ENCODE data around the gene PEX3. TPM values are rescaled to one million over a fixed set of nuclear protein-coding genes. Genes with fewer than 3 reads are reported as not detected.
"Not testable (repeated sequence)": the region's sequence is repeated elsewhere in the genome, so short reads cannot be mapped to it uniquely, and the experiment has no call there.

PEX3 gene
- total and polyA plus RNA-seq, 4 donors = 7.4 to 31.0 (median 12.5) TPM

DNA sequence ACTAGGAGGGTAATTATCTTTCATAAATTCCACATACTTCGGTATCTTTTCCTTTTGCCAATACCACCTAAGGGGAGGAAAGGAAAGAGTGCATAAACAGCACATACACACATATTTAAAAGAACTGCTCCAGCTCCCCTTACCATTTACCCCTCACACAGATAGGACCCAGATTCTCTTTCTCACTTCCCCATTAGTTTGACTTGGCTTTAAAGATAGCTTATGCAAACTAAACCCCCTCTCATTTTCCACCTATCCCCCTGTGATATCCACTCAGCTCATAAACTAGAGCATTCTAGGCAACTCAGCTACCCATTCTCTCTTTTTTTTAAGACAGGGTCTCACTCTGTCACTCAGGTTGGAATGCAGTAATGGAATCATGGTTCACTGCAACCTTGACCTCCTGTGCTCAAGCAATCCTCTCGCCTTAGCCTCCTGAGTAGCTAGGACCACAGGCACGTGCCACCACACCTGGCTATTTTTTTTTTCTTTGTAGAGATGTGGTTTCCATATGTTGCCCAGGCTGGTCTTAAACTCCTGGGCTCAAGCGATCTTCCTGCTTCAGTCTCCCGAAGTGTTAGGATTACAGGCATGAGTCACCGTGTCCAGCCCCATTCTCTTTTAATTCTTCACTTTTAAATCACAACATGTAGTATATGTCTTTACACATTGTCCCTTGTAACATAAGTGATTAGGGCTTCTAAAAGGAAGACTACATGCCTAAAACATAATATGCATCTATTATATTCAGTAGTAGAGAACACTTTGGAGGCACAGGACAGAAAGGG, 56.9 kb downstream of the PEX3 start:
- Histone ChIP-seq H3K4me3 (no peak overlapping the region), H3K27me3 (ENCODE audit: control insufficient read depth in 3 of 3, insufficient read depth in 3 of 3, low read length in 2 of 3) (no peaks in the 10 kb centered on the region), H3K9me3 (ENCODE audit: control insufficient read depth in 4 of 4, insufficient read depth in 3 of 4, low read length in 3 of 4) (no peaks in the 10 kb centered on the region), H3K36me3 (ENCODE audit: control insufficient read depth in 4 of 4, insufficient read depth in 4 of 4, low read length in 4 of 4) (peaks cover 9 to 27% (median 13%) of the 10 kb centered on the region in 4 donors), H3K4me1 (ENCODE audit: control insufficient read depth in 5 of 5, insufficient read depth in 5 of 5, low read length in 5 of 5) (peaks cover 0 to 18% (median 7%) of the 10 kb centered on the region in 5 donors), H3K27ac (ENCODE audit: low read depth in 1 of 2, low read length in 1 of 2) (no peak overlapping the region), H3K9ac (ENCODE audit: insufficient read depth in 1 of 2, low read length in 2 of 2) (no peak overlapping the region)
- no peak for DNase-seq
- no peak for ATAC-seq (ENCODE audit: insufficient read depth, low FRiP score)
- TF ChIP-seq, protein P1, sequence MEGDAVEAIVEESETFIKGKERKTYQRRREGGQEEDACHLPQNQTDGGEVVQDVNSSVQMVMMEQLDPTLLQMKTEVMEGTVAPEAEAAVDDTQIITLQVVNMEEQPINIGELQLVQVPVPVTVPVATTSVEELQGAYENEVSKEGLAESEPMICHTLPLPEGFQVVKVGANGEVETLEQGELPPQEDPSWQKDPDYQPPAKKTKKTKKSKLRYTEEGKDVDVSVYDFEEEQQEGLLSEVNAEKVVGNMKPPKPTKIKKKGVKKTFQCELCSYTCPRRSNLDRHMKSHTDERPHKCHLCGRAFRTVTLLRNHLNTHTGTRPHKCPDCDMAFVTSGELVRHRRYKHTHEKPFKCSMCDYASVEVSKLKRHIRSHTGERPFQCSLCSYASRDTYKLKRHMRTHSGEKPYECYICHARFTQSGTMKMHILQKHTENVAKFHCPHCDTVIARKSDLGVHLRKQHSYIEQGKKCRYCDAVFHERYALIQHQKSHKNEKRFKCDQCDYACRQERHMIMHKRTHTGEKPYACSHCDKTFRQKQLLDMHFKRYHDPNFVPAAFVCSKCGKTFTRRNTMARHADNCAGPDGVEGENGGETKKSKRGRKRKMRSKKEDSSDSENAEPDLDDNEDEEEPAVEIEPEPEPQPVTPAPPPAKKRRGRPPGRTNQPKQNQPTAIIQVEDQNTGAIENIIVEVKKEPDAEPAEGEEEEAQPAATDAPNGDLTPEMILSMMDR (IDR thresholded peaks at IDR 0.05; ENCODE audit: control extremely low read depth, extremely low read depth) = no peak
- 93 to 94% methylated on average over 6 of the region's 6 CpGs for WGBS, 2 donors

DNA sequence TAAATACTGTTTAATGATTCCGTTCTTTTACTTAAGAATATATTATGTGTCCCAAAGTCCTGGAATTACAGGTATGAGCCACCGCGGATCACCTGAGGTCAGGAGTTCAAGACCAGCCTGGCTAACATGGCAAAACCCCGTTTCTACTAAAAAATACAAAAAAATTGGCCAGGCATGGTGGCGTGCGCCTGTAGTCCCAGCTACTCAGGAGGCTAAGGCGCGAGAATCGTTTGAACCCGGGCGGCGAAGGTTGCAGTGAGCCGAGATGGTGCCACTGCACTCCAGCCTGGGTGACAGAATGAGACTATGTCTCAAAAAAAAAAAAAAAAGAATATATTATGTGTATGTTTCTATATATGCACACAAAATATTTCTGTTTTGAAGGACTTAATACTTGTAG, 59.7 kb downstream of the PEX3 start:
- not testable (repeated sequence) for H3K27ac ChIP-seq (ENCODE audit: low read depth in 1 of 2, low read length in 1 of 2); DNase-seq; H3K27me3 ChIP-seq (ENCODE audit: control insufficient read depth in 3 of 3, insufficient read depth in 3 of 3, low read length in 2 of 3); H3K9me3 ChIP-seq (ENCODE audit: control insufficient read depth in 4 of 4, insufficient read depth in 3 of 4, low read length in 3 of 4); H3K9ac ChIP-seq (ENCODE audit: insufficient read depth in 1 of 2, low read length in 2 of 2); ATAC-seq (ENCODE audit: insufficient read depth, low FRiP score); H3K4me3 ChIP-seq
- Histone ChIP-seq H3K4me1 (ENCODE audit: control insufficient read depth in 5 of 5, insufficient read depth in 5 of 5, low read length in 5 of 5) (peaks cover 3 to 26% (median 10%) of the 10 kb centered on the region in 5 donors), H3K36me3 (ENCODE audit: control insufficient read depth in 4 of 4, insufficient read depth in 4 of 4, low read length in 4 of 4) (peaks cover 9 to 18% (median 10%) of the 10 kb centered on the region in 4 donors)
- 95 to 97% methylated on average over 13 of the region's 13 CpGs for WGBS, 2 donors

GRCh38 chr6:143510991-143511891, 60.6 kb downstream of the PEX3 start, which contains the start of gene FUCA2:
Gene FUCA2 (minus strand): TSS chr6:143511720. CDS start chr6:143511634, 86 bp downstream.
- peak within 1 kb of the TSS; percentile 84 for H3K4me3 ChIP-seq
- H3K4me1 ChIP-seq (ENCODE audit: control insufficient read depth in 5 of 5, insufficient read depth in 5 of 5, low read length in 5 of 5) = peaks cover 3 to 31% (median 11%) of the 10 kb centered on the region in 5 donors
- peaks cover 0 to 3% (median 0%) of the 10 kb centered on the region in 3 donors for H3K27me3 ChIP-seq (ENCODE audit: control insufficient read depth in 3 of 3, insufficient read depth in 3 of 3, low read length in 2 of 3)
- H3K9me3 ChIP-seq (ENCODE audit: control insufficient read depth in 4 of 4, insufficient read depth in 3 of 4, low read length in 3 of 4) = no peaks in the 10 kb centered on the region
- H3K36me3 ChIP-seq (ENCODE audit: control insufficient read depth in 4 of 4, insufficient read depth in 4 of 4, low read length in 4 of 4) = peaks cover 3 to 8% (median 6%) of the 10 kb centered on the region in 4 donors
- TF ChIP-seq, protein P1 (IDR thresholded peaks at IDR 0.05; ENCODE audit: control extremely low read depth, extremely low read depth) = no peak
- peak; percentile 94 to 97 (median 95) for DNase-seq
- peak within 1 kb of the TSS; percentile 38 to 78 for H3K9ac ChIP-seq (ENCODE audit: insufficient read depth in 1 of 2, low read length in 2 of 2)
- WGBS, 2 donors = 2% methylated on average over 62 to 63 of the region's 63 CpGs
- peak; percentile 92 for ATAC-seq (ENCODE audit: insufficient read depth, low FRiP score)
- H3K27ac ChIP-seq (ENCODE audit: low read depth in 1 of 2, low read length in 1 of 2) = peak within 1 kb of the TSS; percentile 90 to 97

Data from lung (tissue), 12 donors.